HL-60/S4 (cell line): Measurements from ENCODE around the gene CHN2.

Source experiments
- in situ Hi-C: fragments of 300-500 bp; cut with MboI; formaldehyde crosslinking; loops from 2 replicates; pipeline ENCODE4 v1.14.3; 2022; ENCODE audit warnings: low sequenced_read_pairs

The CHN2 gene

DNA sequence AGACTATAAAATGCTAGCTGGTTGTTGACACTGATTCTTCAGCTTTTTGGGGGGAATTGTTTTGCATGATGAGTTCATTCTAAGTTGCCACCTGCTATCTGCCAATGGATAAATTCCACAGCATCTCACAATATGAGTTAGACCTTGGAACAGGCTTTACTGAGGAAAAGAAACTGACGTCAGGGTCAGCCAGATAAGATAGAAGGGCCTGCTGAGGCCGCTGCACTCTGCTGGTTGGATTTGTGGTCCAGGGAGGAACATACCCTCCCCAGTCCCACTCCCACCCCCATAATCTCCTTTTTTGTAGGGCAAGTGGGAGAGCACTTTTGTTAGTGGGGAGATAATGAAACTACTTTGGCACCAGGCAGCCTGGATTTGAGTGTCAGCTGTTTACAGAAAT, 258.4 kb downstream of the CHN2 start:
- in situ Hi-C loops = no loop called here

DNA sequence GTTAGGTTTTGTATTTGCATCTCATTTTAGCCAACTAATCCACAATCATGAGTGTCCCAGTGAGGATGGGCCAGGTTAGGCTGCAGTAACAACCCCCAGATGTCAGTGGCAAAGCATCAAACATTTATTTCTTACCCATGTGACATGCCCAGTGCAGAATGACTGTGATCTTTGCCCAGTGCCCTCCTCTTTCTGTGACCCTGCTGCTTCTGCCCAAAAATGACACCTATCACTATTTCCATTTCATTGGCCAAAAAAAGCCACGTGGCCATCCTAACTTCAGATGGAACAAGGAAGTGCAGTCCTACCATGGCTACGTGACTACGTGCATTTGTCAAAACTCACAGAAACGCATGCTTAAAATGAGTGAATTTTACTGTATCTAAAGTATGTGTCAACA, 259.9 kb downstream of the CHN2 start:
- in situ Hi-C loops = no loop called here

DNA sequence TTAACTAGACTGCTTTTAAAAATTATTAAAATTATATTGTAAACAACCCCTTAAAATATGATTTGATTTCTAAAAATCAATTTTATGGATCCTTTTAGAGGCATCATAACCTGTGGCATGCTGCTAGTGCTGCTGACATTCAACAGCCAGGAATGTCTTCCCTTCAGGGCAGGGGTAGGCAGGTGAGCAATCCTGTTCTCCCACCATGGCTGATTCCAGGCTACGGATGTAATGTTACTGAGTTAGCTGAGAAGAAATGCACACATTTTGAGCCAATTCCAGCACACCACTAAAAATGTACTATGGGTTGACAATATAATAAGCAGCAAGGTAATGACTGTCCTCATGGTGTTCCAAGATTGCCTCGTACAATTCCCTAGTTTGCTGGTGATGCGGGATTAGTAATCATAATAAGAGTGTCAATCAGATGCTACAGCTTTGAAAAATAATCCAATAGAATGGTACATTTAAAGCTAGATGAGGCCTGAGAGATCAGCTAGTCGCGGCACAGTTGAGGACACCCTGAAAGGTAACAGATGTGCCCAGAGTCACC, 260.4 kb downstream of the CHN2 start:
- in situ Hi-C loops = no loop called here

DNA sequence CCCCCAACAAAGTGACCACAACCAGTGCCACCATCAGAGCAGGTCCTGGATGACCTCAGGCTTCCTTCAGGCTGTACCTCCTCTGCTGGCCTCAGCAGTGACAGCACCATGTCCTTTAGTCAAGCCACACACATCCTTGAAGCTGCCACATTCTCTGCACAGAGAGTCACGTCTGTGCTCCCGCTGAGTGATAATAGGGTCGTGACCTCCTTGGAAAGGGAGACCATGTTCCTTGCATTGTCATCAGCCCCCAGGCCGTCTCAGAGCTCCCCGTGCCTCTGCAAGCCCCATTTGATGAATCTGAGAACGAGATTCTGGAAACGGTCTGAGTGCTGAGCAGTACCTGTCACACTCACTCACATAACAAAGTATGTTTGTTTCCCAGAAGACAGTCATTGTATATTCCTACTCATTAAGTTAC, 262.6 kb downstream of the CHN2 start:
- in situ Hi-C loops = no loop called here

DNA sequence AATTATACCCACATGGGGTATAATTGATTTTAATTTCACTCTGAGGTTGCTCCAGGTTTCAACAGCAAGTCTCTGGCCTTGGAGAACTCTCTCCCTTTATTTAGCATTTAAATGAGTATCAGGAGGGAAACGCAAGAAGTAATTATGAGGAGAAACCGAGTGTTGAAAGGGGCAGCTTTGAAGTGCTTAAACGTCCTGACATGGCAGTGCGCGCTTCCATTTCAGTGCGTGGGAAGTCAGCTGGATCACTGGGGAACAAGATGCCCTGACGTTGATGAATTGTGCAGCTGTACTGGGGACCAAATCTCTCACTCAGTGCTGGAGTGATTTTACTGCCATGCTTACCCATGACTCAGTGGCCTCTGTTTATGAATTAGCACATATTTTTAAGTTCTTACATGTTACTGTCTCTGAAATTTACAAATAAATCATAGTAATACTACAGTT, 263.0 kb downstream of the CHN2 start:
- in situ Hi-C loops = no loop called here

DNA sequence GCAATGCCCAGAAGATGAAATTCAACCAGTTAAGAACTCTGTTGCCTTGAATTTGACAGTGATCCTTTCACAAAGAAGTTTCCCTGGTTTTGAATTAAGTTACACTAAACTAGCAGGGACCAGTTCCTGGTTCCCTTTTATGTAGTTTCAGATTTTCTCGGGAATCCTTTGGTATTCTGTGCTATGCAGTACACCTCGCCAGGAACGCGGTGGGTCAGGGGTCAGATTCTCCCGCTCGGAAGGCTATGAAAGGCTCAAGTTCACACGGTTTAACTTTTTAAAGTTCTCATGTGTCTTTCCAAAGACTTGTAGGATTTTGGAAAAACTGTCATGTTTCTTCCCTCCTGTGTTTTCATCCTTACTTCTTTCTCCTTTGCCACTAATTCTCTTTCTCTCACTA, 264.4 kb downstream of the CHN2 start:
- in situ Hi-C loops = no loop called here

DNA sequence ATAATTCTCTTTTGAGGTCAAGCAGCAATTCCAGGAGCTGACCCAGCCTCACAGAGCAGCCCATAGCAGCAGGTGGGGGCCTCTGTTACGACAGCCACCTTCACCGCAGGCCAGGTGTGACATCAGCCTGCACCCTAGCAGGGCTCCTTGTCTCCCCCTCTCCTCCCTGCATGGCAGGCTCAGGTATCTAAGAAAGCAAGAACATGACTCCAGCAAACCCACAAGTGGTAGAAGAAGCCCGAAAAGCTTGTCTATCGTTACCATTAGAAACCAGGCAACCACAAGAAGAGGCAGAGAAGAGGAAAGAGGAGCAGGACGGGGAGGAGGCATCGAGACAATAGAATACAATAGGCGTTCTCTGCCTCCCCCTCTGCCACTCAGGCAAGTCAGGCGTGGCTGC, 265.0 kb downstream of the CHN2 start:
- in situ Hi-C loops = no loop called here

DNA sequence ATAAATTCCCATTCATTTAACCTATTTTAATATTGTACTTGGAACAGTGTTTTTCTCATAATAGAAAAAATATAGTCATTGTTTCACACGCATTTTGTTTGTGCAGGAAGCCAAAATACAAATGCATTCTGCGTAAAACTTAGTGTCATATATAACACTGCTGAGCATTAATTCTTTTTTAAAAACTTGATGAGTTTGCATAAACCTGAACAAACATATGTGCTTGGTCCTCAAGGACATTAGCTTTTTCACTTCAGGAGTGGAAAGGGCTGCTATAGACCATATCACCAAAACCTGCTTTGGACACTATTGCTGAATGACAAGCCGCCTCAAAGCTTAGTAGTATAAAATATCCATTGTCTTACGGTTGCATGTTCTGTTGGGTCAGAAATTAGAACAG, 267.4 kb downstream of the CHN2 start:
- in situ Hi-C loops = no loop called here

DNA sequence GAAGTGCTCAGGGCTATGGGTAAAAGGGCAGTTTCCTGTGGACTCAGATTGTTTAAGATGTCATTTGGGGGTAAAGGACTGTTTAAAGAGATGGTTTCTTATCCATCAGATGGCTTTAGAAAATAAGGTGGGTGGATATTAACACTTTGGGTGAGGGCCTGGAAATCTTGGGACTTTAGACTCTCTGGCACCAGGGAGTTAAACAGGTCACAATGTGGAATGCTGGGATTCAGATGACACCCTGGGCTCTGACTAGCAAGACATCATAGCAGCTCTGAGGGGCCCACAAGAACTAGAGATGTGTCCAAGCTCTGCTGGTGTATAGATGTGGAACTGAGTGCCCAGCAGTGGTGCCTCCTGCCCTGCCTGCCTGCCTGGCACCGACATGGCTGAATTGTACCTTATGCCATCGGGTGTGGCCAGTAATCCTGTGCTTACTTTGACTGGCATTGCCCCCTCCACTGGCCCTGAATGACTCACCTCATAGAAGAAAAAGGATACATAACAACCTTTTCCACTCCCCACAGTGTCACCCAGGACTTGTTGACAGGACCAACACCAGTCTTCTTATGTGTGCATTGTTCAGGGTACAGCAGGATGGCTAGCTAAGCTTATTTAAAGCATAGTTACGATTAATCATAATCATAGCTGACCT, 269.1 kb downstream of the CHN2 start:
- in situ Hi-C loops = no loop called here

DNA sequence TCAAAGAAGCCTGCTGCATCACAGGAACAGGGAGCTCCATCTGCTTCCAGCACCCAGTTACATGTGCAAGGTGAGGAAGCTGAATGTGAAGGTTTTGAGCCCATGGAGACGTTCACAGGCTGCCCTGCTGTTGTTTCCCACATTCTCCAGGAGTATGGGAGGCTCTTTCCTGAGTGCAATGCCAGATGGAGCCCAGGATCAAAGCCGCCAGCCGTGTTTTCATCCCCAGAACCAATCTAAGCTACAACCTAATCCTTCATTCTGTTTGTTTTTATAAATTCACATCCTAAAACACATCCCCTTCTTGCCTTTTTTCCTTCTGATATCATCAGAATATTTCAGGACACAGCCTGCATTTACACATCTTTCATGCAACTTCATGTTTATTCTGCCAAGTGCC, 270.2 kb downstream of the CHN2 start:
- in situ Hi-C loops = no loop called here

DNA sequence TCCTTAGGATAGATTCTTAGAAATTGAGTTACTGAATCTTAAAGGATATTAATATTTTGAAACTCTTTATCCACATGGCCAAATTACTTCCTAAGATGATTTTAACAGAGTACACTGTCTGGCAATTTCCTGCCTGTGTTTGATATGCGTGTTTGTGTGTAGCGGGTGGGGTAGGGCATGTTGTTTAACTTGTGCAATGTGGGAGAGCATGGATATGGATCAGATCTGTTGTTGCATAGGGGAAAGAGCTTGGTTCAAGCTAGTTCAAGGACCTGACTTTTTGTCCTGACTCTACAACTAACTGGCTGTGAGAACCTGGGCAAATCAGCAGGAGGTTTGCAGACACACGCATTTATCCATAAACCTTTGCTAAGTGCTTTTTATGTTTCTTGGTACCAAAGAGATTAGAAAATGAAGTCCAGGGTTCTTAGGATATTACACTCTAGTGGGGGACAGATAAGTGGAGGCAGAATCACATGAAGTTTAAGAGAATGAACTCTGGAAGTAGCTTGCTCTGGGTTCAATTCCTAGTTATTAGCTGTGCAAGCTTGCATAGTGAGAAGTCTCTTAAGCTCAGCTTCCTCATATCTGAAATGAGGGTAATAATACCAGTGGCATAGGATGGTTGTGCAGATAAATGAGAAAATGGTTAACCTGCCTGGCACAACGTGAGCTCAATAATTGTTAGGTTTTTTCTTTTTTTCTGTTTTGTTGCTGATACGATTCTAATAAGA, 272.8 kb downstream of the CHN2 start:
- in situ Hi-C loops = no loop called here

DNA sequence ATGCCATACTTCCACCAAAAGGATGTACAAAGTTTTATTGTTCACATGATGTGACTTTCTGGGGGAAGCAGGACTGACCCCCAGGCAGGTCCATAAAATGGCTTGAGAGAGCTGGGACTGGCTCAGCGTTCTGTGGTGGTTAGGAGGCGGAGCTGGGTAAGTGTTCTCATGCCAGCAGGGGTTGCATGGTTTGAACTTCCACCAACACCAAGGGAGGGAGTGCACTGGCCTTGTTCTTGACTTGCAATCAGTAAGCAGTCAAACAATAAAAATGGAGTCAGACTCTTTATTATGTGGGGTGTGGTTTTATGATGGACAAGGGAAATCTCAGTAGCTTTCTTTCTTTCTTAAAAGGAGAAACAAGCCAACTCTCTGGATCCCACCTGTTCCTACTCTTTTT, 273.6 kb downstream of the CHN2 start:
- in situ Hi-C loops = no loop called here

DNA sequence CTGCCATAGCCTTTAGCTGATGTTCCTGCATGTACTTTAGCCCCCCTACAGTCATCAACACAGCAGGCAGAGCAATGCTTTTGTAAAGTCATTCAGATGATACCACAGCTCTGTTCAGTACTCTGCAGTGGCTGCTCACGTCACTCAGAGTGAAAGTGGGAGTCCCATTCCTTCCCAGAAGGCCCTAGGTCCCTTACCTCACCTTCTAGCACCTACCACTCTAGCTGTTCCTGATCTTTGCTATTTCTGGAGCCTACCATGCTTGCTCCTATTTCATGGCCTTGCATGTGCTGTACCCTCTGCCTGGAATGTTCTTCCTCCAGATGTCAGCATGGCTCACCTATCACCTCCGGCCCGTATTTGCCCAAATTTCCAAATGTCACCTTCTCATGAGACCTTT, 274.7 kb downstream of the CHN2 start:
- in situ Hi-C loops = no loop called here

DNA sequence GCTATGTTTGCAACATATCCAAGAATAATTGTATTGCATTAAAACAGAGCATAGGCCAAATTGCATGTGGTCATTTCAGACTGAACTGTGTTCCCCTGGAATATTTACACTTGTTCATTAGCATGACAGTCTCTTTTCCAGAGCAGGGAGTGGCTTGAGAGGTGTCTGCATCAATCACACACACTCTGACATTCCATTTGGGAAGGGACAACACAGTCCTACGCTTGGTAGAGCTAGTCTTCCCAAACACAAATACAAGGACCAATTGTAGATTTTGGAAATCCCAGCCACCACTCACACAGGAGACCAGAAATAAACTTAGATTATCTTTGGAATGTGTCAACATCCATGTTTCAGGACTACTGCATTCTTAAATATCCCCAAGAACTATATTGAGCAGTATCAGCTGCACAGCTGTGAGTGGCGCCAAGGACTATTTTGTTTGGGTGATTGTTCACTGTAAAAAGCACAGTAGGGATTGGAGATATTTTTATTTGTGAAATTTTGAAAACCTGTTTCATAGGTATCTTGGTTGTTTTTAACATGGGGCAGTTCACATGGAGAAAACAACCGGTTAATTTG, 275.5 kb downstream of the CHN2 start:
- in situ Hi-C loops = no loop called here

DNA sequence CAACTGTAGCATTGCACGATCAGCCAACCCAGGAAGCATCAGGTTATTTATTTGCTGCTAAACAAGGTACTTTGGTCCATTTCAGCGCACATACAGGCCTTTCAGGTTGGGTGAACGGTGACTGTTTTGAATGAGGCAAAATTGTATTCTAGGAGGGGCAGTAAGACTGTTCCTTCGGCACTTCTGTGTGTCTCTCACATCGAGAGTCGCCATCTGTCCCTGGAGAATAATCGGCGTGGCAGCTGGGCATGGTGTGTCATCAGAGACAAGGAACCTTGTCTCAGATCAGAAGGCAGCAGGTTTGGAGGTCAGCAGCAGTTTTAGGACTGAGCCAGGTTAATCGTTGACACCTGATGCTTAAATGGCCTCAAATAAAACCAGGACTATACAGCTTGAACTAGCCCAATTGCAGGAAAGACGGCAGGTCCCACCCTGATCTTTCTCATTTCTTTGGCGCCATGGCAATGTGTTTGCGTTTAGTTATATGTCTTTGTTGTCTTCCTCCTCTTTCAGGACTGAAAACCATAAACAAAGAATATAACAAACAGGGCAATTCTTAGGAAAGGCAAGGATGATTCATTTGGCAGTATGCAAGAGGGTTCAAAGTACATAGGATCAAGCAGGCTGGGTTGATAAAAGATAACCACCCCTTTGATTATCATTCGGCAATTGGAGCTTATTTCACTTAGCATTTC, 277.0 kb downstream of the CHN2 start:
- in situ Hi-C loops = no loop called here

DNA sequence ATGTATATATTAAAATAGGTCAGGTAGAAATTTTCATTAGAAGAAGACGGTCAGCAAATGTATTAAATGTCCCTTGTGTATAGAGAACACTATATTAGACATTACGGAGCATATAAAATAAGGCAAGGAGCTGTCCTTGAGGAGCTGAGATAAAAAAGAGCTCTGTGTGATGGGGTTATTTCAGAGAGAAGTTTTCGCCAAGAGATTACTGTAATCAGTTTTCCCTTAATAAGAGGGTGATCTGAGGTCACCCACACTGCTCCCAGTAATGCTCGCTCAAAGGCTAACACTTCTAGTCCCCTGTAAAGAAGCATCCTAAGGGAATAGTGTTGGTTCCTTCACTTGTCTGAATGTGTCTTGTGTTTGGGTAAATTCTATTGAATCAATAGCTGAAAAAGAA, 282.3 kb downstream of the CHN2 start:
- in situ Hi-C loops = no loop called here

DNA sequence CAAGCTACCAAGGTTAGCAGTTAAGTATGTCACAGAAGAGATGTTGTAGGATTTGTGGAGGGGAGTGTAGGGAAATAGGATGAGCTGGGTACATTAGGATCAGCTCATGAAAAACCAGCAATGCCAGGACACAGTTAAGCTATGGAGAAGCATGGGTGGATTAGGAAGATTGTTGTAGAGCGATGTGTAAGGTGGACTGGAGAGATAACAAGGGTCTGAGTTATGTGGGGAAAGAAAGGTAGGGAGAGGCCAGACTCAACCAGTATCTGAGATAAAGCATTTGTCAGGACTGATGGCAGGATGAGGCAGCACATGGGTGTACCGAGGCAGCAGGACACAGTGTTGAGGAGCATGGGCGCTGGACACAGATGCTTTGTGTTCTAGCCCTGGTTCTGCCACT, 283.7 kb downstream of the CHN2 start:
- in situ Hi-C loops = no loop called here

DNA sequence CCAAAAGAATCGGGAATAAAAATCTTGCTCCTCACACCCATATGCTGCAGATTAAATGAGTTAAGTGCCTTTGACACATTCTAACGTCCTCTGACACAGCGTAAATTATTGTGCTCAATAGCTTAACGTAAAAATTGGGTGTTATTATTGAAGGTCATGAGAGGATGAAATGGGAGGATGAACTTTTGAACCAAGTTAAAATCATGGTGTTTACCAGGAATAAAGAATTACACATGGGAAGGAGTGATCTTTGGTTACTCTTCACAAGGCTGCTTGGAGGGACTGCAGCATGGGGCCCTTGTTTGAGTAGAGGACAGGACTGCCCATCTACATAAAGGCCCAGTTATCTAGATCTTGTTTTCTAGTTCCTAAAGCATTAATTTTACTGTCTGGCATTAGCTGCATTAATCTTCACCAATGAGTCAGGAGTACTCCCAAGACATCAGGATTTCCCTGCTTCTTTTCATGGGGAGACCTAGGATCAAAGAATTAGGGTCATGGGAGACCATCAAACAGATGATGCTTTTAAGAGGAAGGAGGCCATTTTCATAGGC, 284.2 kb downstream of the CHN2 start:
- in situ Hi-C loops = no loop called here

DNA sequence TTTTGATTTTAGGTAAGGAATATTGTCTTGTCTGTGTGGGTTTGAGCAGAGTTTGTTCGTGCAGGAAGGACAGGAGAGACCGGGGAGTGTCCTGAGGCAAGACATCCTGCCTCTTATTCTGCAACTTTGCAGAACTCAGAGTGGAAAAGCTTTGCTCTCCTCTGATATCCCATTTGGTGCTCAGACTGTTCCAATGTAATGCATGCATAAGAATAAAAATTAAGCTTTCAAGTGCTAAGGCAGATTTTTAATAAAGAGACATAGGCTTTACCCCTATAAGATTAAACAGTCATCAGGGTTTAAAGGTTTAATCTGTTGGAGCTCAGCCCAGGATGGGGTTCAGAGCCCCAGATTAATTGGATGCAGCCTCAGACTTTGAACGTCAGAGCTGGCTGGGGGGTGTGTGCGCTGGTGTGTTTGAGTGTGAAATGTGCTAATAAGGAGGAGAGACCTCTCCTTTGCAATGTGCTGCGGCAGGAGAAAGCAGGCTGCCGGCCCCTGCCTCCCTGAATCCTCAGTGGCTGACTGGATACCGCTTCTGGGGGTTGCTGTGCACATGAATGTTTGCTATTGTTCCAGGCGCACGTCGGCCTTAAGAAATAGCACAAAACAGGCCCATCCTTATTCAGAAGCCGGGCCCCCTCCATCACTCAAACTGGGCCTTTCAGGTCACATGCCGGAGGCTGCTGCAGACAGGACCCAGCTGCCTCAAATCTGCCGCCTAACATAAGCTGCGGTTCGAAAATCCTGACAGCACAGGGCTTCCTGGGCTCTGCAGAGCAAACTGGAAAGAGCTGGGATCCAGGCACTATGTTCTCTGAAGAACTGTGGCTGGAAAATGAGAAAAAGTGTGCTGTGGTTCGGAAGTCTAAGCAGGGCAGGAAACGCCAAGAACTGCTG, 285.0 kb downstream of the CHN2 start:
- in situ Hi-C loops = no loop called here

DNA sequence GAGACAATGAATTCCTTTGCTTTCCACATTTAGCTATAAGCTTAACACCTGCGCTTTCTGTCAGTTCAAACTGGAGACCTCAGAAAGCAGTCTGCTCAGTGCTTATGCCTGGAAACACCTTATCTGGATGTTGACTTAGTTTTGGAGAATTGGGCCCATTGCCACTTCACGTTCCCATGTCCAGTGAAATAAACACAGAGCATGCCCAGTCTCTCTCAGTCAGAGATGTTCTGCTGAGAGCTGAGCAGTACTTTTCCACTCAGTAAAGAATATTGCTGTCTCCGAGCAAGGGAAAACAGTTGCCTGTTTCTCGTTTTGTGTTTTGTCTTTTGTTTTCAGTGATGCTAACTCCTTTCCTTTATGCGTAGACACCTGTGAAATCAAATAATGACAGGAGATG, 285.9 kb downstream of the CHN2 start:
- in situ Hi-C loops = no loop called here
